GM18861 (cell line): Measurements from ENCODE around the gene SLC12A9.
"Not testable (repeated sequence)": the region's sequence is repeated elsewhere in the genome, so short reads cannot be mapped to it uniquely, and the experiment has no call there.

Experiments
- ATAC-seq: cut with Tn5 transposase; IDR thresholded peaks from one replicate; pipeline ENCODE4 v1.9.1; 2021; ENCODE audit not compliant: unreplicated experiment

The SLC12A9 gene

DNA sequence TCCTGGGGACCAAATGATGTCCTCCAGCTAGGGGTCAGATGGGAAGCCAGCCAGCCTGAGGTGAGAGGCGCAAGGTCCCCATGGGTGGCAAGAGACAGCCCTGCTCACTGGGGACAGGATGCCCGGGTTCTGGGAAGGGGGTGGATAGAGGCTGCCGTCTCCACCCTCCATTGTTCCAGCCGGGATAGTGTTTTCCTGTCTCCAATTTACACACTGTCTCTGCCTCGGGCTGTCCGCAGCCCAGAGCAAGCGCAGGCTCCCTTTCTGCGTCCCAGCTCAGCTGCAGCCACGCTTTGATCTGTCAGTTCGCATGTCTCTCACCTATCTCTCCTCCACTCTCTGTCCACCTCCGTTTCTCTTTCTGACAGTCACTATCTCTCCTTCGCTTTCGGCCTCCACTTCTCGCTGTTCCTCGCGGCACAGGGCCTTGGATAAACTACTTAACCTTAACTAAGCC is 27.3 kb upstream of the SLC12A9 start:
- no peak for ATAC-seq

DNA sequence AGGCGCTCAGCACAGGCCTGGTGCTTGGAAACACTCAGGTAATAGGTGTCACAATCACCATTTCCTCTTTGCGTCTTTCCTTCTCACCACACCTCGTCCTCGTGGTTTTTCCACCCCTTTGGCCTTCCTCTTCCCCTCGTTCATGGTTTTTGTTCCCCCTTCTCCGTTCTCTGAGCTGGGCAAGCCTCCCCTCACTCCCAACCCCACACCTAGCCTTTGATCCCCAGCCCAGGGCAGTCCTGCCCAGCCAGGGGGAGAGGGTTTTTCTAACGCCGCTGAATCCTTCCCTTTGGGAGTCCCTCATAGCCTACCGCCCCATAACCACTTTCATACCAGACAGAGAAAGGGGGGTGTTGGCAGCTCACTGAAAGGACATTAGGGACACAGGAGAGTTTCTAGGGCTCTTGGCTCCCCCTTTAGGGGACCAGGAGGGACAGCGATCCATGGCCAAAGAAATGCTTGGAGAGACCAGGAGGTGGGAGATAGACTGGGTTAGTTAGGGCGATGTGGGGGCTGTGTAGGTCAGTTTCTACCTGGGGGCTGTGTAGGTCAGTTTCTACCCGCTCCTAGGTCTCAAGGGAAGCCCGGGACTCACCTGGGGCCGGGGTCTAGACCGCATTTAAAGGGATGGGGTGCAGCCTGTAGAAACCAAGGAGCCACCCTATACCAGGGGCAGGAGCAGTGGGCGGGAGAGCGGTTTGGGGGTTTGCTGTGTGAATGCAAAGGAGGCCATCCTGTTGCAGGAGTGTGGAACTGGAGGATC is 26.6 kb upstream of the SLC12A9 start:
- ATAC-seq = no peak

DNA sequence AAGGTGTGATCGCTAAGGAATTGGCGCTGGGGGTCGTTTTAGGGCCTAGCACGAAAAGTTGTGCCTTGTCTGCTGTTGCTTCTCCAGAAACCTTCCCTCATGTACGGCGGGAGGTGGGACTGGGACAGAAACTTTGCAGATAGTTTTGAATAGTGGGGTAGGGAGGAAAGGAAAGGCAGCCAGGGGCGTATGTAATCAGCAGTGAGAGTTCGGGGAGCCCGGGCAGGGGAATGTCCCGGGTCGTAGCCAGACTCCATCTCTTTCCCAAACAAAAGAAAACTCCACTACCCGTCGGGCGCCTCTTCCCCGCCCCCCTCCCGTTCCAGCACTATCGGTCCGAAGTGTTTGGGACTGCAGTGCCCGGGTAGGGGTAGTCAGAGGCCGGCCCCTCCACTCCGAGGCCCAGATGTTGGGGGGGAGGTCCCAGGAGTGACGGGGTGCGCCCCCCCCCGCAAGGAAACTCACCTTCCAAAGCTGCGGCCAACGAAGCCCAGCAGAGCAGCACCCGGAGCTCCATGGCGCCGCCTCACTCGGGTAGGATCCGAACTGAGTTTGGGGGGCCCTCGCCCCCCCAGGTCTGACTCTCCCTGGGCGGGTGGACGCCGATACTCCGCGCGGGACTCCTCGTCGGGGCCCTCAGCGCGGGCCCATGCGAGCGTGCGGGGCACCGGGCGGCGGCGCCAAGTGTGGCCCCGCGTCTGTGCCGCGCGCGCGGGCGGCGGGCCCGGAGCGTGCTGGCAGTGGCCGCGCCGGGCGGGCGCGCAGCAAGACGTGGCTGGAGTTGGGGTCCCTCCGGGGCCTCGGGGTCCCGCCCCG is 25.8 kb upstream of the SLC12A9 start:
- no peak for ATAC-seq

DNA sequence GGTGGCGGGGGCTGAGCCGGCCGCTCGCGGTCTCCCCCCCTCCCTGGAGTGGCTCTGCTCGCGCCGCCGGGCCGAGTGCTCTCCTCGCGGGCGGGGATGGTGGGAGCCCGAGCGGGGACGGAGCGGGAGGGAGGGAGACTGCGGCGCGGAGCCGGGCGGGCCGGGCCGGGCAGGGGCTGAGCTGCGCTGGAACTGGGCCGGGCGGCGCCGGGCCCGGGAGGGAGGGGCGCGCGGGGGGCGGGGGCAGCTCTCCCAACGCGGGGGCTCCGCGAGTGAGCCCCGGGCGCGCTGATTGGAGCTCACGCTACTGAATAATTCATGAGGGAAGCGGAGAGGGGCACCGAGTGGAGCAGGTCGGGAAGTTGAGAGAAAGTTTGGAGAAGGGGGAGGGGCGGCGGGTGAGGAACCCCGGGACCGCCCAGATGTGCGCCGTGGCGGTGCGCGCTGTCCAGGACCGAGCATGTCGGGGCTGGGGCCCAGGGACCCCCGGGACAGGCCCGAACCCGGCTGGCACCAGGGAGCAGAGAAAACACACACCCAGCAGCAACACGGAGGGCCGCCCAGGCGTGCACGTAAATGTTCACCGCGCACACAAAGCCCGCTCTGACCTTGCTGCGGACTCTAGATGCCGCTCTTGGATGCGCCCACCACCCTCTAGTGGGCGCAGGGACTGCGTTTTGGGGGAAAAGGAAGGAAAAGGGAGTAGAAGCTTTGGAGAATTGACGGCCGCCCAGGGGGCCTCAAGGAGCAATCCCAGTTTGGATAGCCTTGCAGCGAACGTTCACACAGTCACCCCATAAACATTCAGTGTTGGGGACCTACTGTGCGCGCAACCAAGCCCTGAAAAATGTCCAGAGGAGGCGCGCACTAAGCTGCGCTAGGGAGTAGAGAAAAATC is 24.9 kb upstream of the SLC12A9 start, which contains the start of gene EPHB4:
EPHB4 (minus strand) TSS at position 194 of the 897 bp plus-strand sequence. CDS start 493 bp downstream, outside the sequence.
- ATAC-seq = no peak

DNA sequence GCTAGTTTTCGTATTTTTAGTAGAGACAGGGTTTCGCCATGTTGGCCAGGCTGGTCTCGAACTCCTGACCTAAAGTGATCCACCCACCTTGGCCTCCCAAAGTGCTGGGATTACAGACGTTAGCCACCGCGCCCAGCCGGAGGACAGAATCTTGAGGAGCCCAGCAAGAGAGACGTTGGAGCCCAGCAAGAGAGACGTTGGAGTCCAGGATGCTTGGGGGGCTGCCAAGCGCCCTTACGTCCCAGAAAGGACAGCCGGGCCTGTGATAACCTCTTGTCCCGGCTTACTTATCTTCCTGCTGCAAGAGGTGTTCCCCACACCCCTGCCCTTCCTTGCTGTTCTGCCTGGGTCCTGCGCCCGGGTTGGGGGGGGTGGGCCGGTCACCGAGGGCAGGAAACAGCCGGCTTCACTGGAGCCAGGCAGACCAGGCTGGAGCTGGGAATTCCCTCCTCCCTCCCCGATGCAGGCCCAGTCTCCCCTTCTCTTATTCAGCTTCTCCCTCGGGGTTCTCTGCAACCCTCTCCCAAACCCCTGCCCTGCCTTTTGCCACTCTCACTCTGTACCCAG is 23.3 kb upstream of the SLC12A9 start:
- ATAC-seq = no peak

DNA sequence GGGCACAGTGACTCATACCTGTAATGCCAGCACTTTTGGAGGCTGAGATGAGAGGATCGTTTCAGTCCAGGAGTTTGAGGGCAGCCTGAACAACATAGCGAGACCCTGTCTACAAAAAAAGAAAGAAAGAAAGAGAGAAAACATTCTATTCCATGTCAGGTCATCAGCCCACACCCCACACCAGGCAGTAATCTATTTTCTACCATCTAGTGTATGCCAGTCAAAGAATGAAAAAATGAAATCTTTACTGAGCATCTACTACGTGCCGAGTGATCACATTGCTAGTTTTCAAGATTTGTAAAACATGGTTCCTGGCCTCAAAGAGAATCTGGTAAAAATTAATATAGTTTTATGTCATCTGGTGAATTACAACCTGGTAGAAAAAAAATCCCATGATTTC is 22.1 kb upstream of the SLC12A9 start:
- no peak for ATAC-seq

GRCh38 chr7:100832281-100832633 is 20.3 kb upstream of the SLC12A9 start:
- no peak for ATAC-seq

DNA sequence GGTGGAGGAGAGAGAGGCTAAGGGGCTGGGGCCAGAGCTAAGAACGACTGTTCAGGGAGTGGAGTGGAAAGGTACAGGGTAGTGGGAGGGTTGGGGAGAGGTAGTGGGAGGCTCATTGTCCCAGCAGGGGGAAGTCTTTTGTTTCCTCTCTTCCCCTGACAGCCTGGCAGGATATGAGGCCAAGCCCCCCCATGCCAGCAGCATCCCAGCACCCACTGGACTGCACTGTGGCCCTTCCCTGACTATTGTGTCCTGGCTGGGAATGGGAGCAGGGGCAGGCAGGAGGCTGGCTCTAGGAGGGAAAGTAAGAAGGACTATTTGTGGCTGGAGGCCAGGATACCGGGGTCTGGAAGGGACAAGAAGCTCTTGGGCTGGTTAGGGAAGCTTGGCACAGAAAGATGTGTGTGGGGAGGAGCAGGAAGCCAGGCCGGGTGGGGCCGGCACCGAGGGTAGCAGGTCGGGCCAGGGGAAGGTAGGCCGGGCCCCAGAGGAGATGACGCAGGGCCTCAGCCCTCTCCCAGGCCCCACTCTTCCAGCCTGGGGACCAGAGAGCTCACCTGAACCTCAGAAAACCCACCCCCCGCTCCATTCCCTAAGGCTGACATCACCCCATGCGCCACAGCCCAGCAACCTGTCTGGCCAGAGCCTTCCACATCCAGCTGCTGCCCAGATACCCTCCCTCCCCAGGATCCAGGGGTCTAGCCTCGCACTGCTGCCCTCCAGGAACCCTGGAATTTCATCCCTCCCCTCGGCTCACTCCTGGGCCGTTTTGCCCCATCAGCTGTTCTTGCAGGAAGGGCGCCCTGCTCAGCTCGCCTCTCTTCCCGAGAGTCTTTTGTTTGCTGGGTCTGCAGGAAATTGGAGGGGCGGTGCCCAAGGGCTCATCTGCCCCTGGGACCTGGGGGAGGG is 16.4 kb upstream of the SLC12A9 start:
- ATAC-seq = no peak

GRCh38 chr7:100836812-100837098 is 15.8 kb upstream of the SLC12A9 start:
- ATAC-seq = no peak

DNA sequence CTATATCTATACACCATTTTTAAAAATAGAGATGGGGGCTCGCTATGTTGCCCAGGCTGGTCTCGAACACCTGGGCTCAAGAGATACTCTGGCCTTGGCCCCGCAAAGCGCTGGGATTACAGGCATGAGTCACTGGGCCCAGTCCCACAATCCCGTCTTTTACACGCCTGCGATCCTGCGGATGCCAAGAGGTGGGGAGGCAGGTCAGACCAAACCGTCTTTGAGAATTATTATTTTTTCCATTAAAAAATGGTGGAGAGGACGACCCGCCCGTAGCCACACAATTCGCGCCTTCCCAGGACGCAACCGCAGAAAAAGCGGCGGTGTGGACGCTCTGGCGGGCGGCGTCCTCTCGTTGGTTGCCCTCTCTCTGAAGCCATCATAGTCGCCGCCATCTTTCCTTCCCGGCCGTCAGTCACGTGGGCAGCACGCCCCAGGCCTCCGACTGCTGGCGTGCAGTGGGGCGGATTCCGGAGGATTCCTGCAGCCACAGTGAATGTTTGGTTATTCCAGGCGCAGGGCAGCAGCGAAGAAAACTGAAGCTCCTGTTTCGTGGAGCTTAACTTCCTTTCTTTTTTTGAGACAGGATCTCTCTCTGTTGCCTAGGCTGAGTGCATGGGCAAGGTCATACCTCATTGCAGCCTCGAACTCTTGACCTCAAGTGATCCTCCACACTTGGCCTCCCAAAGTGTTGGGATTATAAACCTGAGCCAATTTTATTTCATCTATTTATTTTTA is 15.2 kb upstream of the SLC12A9 start:
- ATAC-seq = peak; percentile 70

- ATAC-seq = no peak
These were observed 13.2 kb upstream of the SLC12A9 start for GRCh38 chr7:100839361-100839760.

GRCh38 chr7:100840470-100841100 is 11.9 kb upstream of the SLC12A9 start:
- no peak for ATAC-seq

DNA sequence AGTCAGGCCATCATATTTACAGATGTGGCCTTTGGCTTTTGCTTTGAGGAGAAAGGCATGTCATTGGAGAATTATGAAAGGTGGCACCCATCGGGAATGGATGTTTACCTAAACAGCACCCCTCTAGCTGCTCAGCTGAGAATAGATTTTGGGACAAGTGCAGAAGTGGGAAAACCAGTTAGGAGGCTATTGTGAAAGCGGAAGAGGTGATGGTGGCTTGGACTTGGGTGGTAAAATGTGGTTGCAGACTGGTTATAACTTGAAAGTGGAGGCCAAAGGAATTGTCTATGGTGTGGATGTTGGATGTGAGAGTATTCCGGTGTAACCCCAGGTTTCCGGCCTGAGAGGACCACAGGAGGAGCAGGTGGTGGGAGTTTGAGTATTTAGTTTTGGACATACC is 5.2 kb upstream of the SLC12A9 start:
- ATAC-seq = no peak

GRCh38 chr7:100854146-100854895 is 1.8 kb downstream of the SLC12A9 start:
- ATAC-seq = no peak

DNA sequence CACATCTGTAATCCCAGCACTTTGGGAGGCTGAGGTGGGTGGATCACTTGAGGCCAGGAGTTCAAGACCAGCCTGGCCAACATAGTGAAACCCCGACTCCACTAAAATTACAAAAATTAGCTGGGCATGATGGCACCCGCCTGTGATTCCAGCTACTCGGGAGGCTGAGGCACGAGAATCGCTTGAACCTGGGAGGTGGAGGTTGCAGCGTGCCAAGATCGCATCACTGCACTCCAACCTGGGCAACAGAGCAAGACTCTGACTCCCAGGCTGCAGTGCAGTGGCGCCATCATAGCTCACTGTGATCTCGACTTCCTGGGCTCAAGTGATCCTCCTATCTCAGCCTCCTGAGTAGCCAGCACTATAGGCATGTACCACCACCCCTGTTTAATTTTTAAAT is 2.4 kb downstream of the SLC12A9 start:
- not testable (repeated sequence) for ATAC-seq

DNA sequence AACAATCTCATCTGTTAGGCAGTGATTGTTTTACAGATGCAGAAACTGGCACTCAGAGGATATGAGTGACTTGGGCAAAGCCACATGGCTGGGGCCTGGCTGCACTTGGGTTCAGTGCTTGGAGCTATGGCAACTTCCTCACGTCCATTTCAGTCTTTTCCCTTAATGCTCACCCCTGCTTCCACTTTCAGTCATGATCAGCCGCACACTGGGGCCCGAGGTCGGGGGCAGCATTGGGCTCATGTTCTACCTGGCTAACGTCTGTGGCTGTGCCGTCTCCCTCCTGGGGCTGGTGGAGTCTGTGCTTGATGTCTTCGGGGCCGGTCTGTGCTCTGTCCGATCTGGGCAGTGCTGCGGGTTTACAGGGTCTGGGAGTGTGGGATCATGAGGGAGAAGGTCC is 3.0 kb downstream of the SLC12A9 start:
- no peak for ATAC-seq

GRCh38 chr7:100856871-100857282 is 4.4 kb downstream of the SLC12A9 start:
- no peak for ATAC-seq

GRCh38 chr7:100859856-100860255 is 7.3 kb downstream of the SLC12A9 start:
- no peak for ATAC-seq
